Right ventricle myocardium superior (tissue), 1 donor: ENCODE results near the gene ADAMTS19. TPM values are rescaled to one million over a fixed set of nuclear protein-coding genes. Genes with fewer than 3 reads are reported as not detected.

ENCODE experiments used
- ATAC-seq: fragments of 200-7000 bp; cut with Tn5 transposase; one replicate; pipeline ENCODE4 v1.9.1; 2020; ENCODE audit warnings: mild to moderate bottlenecking; ENCODE audit not compliant: poor library complexity
- DNase-seq: peaks from one replicate; pipeline ENCODE4 v3.0.0-alpha.2; 2020
- intact Hi-C: fragments of 100-400 bp; cut with DNase I; formaldehyde crosslinking; loops from one replicate; pipeline ENCODE4 v1.11.2; 2022
- total RNA-seq: library from RNA; stranded (reverse); fragmentation: NEBNext Ultra II Directional; extraction: Animal tissue kit (Norgen Biotek cat#: 25700); gene quantifications from one replicate; pipeline ENCODE4 v1.2.1, GENCODE V29; 2021
- donor health status: DM: no; HTN: yes; CAD: no; lungs with severe emphysema.

ADAMTS19 gene
- total RNA-seq, 1 donor from 2014 or later: 0.81 TPM

GRCh38 chr5:129460936-129461710 lies 1.0 kb downstream of the ADAMTS19 start:
- peak; percentile 49 for DNase-seq
- peak; percentile 65 for ATAC-seq

DNA sequence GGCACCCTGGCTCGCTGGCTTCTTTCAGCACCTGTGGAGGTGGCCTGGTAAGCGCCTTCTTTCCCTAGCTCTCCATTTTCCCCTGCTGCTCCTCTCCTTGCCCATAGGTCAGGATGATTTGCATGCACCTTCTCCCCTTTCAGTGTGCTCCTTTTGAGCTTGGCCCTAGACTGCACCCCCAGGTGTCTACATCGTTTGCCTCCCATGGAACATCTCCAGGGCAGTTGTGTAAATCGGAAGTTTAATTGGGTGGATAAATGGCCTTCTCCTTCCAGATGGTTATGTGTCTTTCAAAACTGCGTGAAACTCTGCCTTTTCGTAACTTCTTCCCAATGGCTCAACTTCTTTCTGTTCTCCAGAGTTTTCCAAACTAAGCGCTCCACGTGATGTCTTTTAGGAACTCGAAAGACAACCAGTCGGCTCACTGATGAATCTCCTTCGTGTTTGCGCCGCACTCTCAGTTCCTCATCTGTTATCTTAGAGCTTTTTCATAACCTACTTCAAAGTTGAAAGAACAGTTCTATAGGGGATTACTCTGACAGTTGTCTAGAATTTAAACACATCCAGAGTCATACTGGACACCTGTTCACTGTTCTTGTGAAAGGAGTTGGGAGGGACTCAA lies 1.7 kb downstream of the ADAMTS19 start:
- no peak for DNase-seq

More at GRCh38 chr5:129460936-129461710, 1.0 kb downstream of the ADAMTS19 start:
- intact Hi-C loops: no loop called here

DNA sequence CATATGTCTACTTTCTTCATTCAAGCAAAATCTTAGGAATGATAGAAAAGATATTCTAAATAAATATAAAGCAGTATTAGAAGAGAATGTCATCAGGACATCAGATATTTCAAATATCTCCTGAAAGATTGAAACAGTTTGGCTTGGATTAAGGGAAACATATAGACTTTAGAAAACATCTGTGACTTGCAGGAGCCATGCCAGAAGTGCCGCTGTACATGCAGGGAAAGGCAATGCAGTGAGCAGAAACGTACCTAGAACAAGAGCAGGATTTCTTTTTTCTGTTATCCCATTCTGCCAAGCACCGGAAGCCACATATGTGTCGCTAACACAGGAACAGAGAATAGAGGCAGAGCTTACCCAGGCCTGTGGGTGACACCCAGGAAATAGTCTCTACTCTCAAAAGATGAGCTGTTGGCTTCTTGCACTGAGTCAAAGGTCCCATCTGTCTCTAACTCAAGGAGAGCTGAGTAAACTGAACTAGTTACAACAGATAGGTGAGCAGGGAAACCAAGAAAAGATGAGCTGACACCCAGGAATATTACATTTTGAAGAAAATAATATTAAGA lies 5.8 kb downstream of the ADAMTS19 start:
- no peak for DNase-seq
- intact Hi-C loops: no loop called here
- no peak for ATAC-seq

More for the DNA sequence above, 1.7 kb downstream of the ADAMTS19 start:
- intact Hi-C loops: no loop called here
- no peak for ATAC-seq

GRCh38 chr5:129474544-129474943 lies 14.4 kb downstream of the ADAMTS19 start:
- DNase-seq: no peak
- intact Hi-C loops: no loop called here

DNA sequence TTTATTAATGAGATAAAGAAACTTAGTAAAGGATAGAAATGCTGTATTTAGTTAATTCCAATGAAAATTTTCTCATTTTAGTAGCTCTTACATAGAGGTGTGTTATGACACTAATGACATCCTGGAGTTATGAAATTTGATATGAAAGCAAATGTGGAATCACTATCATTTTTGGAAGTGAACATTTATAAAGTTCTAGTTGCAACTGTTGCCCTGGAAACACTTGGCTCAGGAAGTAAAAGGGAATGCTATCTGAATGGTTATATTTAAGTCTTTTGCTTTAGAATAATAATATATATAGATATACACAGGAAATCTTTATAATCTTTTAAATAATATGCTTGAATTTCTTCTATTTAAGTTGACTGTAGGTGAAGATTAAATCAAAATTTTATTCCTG lies 16.7 kb downstream of the ADAMTS19 start:
- intact Hi-C loops: no loop called here
- ATAC-seq: no peak
- DNase-seq: no peak

More at GRCh38 chr5:129474544-129474943, 14.4 kb downstream of the ADAMTS19 start:
- no peak for ATAC-seq

DNA sequence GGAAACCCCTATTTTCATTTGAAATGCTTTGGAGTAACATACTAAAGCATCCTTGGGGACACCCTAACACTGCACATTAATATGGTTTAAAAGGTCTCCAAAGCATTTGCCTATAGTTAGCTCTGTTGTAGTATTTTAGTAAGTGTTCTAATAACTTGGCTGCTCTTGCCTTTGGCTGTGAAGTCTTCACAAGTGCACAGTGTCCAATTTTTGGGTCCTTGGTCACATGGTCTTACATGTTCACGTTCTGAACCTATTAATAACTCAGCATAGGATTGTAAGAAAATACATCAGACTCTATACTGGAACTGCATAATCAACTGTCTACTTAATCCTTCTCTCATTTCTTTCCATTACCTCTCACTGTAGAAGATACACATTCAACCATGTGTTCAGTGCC lies 17.4 kb downstream of the ADAMTS19 start:
- DNase-seq (no peak), ATAC-seq (peak; percentile 74)
- intact Hi-C loops: no loop called here

DNA sequence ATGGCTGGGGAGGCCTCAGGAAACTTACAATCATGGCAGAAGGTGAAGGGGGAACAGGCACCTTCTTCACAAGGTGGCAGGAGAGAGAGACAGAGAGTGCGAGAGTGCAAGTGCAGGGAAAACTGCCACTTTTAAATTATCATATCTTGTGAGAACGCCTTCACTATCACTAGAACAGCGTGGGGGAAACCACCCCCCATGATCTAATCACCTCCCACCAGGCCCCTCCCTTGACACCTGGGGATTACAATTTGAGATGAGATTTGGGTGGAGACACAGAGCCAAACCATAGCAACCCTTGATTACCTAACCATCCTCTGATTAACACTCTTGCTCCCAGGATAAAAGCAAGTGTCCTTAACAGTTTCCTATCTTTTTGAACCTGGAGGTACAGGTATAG lies 21.1 kb downstream of the ADAMTS19 start:
- no peak for ATAC-seq
- intact Hi-C loops: no loop called here
- no peak for DNase-seq

DNA sequence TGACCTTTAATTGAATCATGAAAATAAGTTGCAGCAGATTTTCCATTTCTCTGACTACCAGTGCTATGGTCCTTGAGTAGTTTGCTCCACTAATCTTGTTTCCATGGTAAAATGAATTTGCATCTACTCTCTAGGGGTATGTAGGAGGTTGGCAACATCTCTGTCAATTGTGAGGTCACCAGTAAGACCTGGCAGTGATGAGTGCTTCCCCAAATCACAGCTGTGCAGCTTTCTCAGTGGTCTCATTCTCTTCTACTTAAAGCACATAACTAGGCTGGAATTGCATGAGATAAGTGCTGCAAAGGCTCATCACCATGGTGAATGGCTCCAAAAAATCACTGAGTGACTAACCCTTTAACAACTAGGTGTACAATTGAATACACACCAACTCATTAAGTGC lies 36.3 kb downstream of the ADAMTS19 start:
- intact Hi-C loops: no loop called here
- ATAC-seq (peak; percentile 81), DNase-seq (no peak)

DNA sequence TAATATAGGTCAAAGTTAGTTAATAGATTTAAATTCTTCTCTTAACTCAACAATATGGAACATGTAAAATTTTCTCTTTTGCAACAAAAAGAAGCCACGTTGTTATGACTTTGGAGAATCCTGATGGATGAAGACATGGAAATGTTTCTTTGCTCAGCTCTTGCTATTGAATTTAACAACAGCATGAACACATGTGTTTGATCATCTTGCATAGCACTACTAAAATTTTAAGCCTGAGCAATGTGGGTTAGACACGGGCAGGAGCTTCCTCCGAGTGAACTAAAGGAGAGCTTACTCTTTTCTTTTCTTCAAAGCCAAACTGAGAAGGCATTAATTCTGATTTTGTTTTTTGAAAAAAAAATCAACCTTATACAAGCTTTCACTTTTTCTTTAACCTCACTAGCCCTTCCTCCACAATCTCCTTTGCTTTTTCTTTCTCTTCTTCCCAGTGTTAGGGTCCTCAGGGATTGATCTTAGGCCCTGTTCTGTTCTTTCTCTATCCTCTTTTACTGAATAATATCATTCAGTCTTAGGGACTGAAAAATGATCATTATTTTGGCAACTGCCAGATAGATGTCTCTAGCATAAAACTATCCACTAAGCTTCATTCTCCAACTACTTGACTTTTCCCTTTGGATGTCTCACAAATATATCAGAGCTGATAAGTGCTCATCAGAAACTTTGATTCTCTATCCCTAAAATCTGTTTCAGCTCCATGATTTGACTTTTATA lies 36.9 kb downstream of the ADAMTS19 start:
- intact Hi-C loops: no loop called here
- DNase-seq (no peak), ATAC-seq (no peak)

- intact Hi-C loops: no loop called here
- no peak for DNase-seq
- ATAC-seq: no peak
Observed at GRCh38 chr5:129499208-129499852, 39.2 kb downstream of the ADAMTS19 start.

DNA sequence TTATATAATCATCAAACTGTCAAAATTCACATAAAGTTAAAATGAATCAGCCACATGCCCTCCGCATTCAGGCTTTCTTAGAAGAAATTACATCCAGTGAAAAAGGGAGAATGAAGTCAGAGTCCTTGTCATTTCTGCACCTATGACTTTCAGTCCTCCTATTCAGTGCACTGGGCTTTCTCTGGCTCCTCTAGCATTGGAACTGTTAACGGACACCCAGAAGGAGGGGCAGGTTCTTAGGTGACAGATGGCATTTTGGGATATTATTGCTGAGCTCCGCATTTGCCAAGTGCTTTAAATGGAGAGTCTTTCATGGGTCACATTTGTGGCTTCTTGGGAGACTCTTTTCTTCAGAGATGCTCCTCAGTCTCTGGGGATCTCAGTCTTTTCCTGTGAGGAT lies 40.0 kb downstream of the ADAMTS19 start:
- DNase-seq (no peak), ATAC-seq (no peak)
- intact Hi-C loops: no loop called here

- intact Hi-C loops: no loop called here
- ATAC-seq (no peak), DNase-seq (no peak)
Observed at GRCh38 chr5:129506086-129506485, 46.0 kb downstream of the ADAMTS19 start.

DNA sequence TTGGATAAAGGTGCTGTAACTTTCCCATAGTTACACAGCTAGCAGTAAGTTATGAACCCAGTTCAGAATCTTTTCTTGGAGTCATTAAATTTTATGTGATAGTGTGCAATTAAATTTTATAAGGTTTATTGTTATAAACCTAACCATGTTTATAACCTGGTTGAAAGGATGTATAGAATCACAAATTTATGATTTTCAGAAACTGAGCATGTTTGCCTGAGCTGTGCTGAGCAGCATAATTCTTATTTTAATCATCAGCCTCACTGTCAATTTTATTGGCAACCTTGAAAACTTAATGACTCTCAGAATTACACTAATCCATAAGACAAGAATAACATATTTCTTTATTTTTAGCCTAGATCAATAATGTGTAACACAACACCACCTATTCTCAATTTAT lies 46.9 kb downstream of the ADAMTS19 start:
- intact Hi-C loops: no loop called here
- ATAC-seq: no peak
- no peak for DNase-seq

GRCh38 chr5:129507527-129507926 lies 47.4 kb downstream of the ADAMTS19 start:
- DNase-seq (no peak), ATAC-seq (no peak)
- intact Hi-C loops: no loop called here

GRCh38 chr5:129508606-129509005 lies 48.5 kb downstream of the ADAMTS19 start:
- ATAC-seq (no peak), DNase-seq (no peak)
- intact Hi-C loops: no loop called here

GRCh38 chr5:129509363-129509975 lies 49.4 kb downstream of the ADAMTS19 start:
- no peak for DNase-seq
- intact Hi-C loops: no loop called here
- no peak for ATAC-seq

- intact Hi-C loops: no loop called here
- no peak for ATAC-seq
- DNase-seq: no peak
Observed at GRCh38 chr5:129511291-129511690, 51.2 kb downstream of the ADAMTS19 start.

DNA sequence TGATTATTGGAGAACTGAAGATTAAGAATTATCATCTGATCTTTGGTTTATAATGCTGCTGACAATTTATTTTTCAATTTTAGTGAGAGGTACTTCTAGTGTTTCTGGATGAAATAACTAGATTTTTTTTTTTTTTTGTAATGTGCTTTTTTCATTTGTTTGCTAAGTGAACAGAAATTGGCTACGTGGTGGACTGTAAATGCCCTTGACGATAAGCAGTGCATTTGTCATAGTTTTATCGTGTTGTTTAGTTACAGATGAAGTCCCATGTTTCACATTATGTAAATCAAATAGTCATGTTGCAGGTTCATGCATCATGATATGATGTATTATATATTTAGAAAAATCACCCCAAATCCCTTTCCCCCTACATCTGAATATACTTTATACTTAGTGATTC lies 81.0 kb downstream of the ADAMTS19 start:
- intact Hi-C loops: no loop called here
- DNase-seq (no peak), ATAC-seq (no peak)
